Fibroblast of skin of left quadriceps (primary cell): ENCODE data around the gene NRXN2.

Experiments used
- DNase-seq, 2 experiments: peaks; one replicate each; pipeline ENCODE4 v3.0.0-alpha.2; 2013; ENCODE audit warnings: low read depth in 2 of 2

Gene NRXN2

GRCh38 chr11:64743591-64744543, 20.9 kb upstream of the NRXN2 start, which contains the start of gene RASGRP2:
Gene RASGRP2 (minus strand): TSS chr11:64744142. CDS start chr11:64742866, 1,276 bp downstream.
- DNase-seq = no peak

- no peak for DNase-seq
Observed at GRCh38 chr11:64742889-64743590, 20.0 kb upstream of the NRXN2 start.

GRCh38 chr11:64742087-64742888, 19.3 kb upstream of the NRXN2 start:
- no peak for DNase-seq

- DNase-seq = no peak
Observed at GRCh38 chr11:64741375-64742086, 18.5 kb upstream of the NRXN2 start.

GRCh38 chr11:64739871-64740270, 16.9 kb upstream of the NRXN2 start:
- DNase-seq = no peak

- no peak for DNase-seq
Observed at GRCh38 chr11:64736654-64737053, 13.7 kb upstream of the NRXN2 start.

- no peak for DNase-seq
Observed at GRCh38 chr11:64735725-64736259, 12.8 kb upstream of the NRXN2 start.

- no peak for DNase-seq
Observed at GRCh38 chr11:64734811-64735724, 12.1 kb upstream of the NRXN2 start.

- DNase-seq = no peak
Observed at GRCh38 chr11:64731601-64732000, 8.6 kb upstream of the NRXN2 start.

- no peak for DNase-seq
Observed at GRCh38 chr11:64729851-64730382, 6.9 kb upstream of the NRXN2 start.

- no peak for DNase-seq
Observed at GRCh38 chr11:64728757-64729365, 5.9 kb upstream of the NRXN2 start.

GRCh38 chr11:64726867-64727530, 4.0 kb upstream of the NRXN2 start:
- no peak for DNase-seq

- no peak for DNase-seq
Observed at GRCh38 chr11:64726211-64726641, 3.2 kb upstream of the NRXN2 start.

- DNase-seq = no peak
Observed at GRCh38 chr11:64724863-64725532, 2.0 kb upstream of the NRXN2 start.

GRCh38 chr11:64723907-64724862, 1.2 kb upstream of the NRXN2 start:
- no peak for DNase-seq

GRCh38 chr11:64722141-64723065, 594 bp downstream of the NRXN2 start:
- DNase-seq = no peak
